ENCODE results near the gene FAAP20.

The FAAP20 gene

DNA sequence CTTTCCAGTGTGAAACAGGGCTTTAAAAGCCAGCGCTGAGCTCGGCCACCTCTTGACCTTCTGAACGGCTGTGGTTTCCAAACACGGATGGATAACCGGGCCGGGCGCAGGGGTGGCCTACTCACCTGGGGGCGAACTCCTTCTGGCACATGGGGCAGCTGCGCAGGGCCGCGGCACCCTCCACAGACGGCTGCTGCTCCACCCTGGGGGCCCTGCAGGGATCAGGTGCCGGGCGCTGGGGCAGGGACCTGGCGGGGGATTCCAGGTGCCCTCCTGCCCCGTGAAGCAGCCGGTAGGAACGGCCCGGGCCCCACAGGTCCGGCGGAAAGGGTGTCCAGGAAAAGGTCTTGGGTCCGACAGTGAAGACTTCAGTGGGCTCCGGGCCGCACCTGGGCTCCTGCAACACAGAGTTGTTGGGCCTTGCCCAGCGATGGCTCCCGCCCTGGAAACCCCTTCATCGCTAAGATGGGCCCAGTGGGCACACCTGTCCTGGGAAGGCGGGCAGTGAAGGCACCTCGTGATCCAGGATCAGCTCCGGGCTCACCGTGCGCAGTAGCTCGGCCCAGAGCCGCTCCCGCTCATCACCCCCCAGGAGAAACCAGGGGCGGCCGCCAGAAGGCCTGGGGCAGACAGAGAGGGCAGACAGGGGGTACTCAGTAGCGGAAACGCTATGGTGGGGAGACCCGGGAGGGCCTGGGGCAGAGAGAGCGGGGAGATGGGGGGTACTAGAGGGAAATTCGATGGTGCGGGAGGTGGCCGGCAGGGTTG is 874 bp downstream of the FAAP20 start:
- DNase-seq = no peak

DNA sequence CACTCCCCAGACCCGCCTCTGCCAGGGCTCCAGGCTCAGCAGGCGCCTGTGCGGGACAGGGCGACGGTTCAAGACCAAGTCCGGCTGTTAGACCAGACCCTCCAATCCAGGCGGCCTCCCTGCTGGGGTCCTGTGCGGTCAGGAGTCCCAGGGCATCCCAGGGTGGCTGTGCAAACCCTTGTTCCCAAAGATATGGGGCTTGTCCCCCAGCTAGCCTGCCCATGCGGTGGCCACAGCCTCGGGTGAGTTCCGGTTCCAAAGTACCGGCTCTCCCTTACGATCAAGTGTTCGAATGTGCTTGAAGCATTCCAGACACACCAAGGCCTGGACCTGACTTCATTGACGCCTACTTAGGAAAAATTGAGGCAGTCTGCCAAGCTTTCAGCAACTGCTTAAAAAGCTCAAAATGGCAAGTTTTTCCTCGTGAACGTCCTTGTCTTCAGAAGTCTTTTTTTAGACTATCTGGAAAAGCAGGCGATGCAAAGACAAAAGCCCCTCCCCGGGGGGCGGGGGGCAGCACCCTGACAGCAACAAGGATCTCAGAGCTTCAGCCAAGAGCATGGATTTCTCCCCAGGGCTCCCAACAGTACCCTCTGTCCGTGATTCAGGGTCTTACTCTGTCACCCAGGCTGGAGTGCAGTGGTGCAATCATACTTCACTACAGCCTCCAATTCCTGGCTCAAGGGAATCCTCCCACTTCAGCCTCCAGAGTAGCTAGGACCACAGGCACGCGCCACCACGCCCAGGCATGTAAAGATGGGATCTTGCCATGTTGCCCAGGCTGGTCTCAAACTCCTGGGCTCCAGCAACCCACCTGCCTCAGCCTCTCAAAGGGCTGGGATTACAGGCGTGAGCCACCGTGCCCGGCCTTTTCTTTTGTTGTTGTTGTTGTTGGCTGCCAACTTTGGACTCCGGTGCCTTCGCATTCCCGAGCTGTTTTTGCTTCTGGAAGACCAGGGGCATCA is 2.3 kb downstream of the FAAP20 start:
- DNase-seq = no peak

DNA sequence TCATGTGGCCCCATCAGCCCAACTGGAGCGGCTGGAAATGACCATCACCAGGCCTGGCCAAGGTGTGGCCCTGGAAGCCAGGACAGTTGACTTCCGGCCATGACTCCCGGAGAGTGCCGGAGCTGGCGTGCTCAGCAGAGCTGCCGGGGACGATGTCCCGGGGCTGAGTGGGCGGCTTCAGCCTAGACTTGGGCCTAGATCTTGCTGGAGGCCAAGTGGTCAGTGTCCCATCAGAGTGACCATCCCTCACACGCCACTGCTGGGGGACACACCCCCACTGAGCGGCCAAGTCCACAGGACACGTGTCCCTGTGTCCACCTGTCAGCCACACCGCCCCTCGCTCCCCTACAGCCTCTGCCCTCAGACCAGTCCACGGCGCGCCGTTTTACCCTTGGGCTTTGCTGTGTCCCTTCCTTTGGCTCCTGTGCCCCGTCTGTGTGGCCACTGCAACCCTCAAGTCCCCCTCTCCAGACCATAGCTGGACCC is 4.0 kb downstream of the FAAP20 start:
- DNase-seq = peak; percentile 37

DNA sequence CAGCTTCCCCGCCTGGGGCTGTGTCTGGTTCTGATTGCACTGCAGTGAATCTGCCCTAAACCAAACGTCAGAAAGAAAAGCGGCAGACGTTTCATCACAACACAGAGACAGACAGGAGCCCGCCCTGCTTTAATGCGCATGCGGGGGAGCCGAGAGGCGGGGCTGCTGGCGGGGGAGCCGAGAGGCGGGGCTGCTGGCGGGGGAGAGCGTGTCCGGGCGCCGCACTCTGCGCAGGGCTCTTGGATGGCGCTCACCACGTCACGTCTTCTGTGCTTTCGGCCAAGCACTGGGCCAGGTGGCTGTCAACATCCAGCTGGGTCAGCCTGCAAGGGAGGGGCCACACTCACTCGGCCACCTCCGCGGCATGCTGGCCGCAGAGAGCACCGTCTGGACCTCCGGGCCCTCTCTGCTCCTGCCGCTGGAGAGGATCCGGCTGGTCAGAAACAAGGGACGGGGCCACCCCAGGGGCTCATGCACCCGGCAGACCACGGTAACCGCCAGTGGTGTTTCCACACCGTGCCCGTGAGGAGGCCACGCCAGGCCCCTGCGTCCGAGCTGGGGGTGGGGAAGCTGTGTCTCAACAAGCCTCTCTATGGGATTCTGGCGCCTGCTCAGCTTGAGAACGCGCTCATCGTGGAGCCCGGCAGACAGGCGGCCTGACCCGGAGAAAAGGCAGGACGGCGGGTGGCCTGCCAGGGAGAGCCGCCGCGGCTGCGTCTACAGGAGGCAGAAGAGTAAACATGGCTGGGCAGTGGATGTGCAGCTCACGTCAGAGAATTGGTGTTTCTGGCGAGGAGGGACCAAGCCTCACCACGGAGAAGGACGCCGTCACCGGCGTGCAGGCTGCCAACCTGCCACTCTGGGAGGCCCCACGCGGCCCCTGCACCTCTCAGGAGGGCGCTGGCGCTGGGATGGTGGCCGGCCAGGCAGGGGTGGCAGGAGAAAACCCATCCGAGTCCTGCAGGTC is 4.8 kb downstream of the FAAP20 start:
- DNase-seq = peak; percentile 97

DNA sequence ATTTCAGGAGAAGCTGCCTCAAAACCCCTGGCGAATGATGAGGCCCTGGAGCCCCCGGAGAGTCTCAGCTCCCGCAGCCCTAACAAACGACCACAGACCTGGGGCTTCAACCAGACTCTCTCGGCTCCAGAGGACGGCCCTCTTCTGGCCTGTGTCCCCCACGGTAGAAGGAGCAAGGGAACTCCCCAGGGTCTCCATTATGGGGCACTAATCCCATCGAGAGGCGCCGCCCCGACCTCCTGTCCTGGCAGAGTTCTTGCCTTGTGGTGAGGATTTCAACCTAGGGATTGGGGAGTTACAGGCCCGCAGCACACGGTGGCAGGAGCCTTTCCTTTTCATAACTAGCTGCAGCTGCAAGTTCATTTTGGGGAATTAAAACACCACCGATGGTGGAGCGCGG is 6.2 kb downstream of the FAAP20 start:
- DNase-seq = no peak

DNA sequence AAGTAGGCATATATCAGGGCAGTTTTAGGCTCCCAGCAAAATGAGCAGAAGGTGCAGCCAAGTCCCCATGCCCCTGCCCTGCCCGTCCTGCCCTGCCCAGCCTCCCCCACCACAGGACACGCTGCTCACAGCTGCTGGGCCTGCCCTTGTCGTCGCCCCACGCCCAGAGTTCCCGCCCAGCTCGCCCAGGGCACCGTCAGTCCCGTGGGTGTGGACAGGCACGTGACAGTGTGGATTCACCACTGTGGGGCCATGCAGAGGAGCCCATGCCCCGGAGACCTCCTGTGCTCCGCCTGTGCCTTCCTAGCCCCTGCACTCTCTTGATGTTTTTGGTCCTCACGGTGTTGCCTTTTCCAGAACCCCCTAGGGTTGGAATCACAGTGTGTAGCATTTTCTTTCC is 7.0 kb downstream of the FAAP20 start:
- no peak for DNase-seq

DNA sequence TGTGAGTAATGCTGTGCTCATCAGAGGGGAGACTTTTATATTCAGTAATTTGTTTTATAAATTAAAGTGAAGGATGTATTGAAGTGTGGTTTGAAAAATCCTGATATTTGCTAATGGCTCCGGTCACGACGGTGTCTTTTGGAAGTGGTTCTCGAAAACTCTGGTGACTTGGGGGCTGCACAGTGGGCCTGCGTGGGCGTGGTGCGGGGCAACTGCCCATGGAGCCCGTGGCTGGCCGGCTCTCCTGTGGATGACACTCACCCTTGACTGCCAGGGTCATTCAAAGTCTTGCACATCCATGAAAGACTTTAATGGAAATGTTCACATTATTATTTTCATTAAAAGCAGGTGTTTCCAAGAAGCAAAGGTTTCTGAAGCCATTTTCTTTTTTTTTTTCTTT is 7.7 kb downstream of the FAAP20 start:
- DNase-seq = no peak

DNA sequence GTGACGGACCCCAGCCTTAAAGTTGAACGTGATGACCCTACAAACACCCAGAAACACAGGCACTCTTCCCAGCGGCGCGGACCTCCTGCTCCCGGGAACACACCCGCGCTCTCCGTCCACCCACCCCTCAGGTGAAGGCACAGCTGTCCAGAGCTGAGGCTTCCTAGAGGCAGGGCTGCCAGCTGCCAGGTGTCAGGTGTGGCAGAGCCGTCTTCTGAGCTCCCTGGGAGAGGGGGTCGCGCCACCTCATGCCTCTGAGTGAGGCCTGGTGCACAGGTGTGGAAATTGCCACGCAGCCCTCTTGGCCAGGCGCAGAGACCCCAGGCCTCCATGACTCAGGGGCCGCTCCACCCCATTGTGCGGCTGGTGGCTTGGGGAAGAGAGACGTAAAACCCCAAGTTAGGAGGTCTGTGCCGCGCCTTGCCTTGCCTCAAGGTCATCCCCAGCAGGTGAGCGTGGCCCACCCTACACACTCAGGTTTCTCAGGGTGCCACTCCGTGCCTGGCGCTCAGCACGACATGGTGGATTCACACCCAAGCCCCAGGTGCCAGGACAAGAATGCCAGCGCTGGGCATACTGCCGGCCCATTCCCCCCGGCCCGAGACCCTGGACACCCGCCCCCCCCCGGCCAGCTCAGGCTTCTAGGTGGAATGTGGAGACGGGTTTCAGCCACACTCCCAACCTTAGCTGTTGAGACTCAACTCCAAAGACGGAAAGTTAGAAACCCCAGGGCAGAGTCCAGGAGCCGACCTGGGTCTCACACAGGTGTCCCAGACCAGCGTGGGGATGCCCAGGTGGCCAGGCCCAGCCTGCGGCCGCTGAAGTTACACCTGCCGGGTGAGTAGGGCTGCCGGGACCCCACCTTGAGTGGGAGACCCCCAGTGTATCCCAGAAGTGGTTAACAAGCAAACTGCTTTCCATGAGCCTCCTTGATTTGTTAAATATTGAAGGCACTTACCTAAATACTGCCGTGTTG is 8.4 kb downstream of the FAAP20 start:
- no peak for DNase-seq

DNA sequence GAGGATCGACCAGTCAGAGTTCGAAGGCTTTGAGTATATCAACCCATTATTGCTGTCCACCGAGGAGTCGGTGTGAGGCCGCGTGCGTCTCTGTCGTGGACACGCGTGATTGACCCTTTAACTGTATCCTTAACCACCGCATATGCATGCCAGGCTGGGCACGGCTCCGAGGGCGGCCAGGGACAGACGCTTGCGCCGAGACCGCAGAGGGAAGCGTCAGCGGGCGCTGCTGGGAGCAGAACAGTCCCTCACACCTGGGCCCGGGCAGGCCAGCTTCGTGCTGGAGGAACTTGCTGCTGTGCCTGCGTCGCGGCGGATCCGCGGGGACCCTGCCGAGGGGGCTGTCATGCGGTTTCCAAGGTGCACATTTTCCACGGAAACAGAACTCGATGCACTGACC is 9.6 kb downstream of the FAAP20 start:
- DNase-seq = no peak

DNA sequence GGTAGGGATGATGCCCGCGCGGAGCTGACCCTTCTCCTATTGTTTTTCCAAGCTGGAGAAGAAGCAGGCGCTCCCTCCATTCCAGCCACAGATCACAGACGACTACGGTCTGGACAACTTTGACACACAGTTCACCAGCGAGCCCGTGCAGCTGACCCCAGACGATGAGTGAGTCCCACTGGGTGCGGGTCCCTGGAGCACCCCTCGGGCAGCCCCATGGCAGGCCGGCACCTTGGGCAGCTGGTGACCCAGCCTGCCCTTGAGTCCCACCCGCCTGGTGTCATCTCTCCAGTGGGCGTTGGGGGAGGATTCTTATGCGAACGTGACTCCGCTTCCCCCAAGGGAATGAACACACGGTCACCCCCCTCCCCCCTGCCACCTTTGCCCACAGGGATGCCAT is 10.0 kb downstream of the FAAP20 start:
- no peak for DNase-seq

DNA sequence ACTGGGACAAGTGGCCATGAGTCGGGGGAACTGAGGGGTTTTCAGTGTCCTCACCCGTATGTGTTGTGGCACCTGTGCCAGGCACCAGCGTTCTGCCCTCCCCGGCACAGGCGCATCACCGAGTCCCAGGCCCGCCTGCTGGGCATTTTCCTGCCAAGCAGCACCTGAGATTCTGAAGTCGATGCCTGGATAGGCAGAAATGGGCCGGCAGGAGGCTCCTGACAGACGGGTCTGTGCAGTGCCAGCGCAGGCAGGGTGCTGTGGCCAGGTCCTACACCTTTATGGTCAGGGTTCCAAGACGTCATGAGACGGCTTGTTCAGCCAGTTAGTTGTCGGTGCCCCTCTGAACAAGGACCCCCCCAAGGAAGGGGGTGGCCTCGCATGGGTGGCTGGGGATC is 10.6 kb downstream of the FAAP20 start:
- DNase-seq = no peak

DNA sequence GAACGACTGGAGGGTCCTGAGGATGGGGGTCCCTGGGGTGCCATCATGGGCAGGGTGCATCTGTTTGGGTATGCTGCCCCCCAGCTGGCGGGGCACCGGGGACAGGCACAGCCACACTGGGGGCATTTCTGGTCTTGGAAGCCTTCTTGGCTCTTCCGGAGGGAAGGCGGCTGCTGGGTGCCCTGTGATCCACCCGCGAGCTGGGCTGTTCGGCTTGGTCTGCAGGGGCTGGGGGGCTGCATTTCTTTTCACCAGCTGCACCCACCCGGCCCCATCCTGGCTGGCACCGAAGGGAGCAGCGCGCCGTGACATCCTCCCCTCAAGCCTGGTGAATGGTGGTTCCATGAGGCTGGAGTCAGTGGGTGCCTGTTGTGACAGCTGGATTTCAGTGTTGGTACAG is 12.2 kb downstream of the FAAP20 start:
- DNase-seq = no peak

DNA sequence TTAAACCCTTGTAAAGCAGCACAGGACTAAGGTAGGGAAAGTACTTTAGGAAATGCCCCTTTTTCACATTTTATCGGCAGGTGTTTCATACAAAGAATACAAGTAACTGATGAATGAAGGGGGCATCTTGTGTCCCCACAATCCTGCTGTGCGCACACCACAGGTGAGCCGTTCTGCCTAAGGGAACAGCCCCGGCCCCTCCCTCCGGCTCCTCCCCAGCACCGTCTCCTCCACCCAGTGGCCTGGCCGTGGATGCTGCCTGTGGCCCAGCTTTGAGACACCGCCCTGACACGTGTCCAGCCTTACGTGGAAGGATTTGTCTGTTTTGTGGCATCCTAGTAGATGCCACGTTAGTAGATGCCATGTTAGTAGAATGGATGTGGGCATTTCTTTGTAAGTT is 12.8 kb downstream of the FAAP20 start:
- DNase-seq = no peak

DNA sequence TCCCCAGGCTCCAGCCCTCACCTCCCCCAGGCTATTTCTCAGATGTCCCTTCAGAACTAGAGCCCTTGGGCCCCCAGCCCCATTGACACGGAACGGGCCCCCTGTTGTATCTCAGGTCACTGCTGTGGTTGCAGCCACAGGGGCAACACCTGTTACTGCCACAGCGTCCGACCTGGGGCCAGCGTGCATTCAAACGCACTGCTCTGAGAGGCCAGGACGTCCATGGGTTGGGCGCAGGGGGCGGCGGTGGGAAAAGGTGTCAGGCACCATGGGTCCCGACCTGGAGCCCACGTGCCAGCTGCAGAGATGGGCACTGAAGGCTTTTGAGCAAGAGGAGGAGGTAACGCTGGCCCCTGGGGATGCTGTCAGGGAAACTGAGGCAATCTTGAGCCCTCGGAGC is 13.3 kb downstream of the FAAP20 start:
- DNase-seq = no peak

DNA sequence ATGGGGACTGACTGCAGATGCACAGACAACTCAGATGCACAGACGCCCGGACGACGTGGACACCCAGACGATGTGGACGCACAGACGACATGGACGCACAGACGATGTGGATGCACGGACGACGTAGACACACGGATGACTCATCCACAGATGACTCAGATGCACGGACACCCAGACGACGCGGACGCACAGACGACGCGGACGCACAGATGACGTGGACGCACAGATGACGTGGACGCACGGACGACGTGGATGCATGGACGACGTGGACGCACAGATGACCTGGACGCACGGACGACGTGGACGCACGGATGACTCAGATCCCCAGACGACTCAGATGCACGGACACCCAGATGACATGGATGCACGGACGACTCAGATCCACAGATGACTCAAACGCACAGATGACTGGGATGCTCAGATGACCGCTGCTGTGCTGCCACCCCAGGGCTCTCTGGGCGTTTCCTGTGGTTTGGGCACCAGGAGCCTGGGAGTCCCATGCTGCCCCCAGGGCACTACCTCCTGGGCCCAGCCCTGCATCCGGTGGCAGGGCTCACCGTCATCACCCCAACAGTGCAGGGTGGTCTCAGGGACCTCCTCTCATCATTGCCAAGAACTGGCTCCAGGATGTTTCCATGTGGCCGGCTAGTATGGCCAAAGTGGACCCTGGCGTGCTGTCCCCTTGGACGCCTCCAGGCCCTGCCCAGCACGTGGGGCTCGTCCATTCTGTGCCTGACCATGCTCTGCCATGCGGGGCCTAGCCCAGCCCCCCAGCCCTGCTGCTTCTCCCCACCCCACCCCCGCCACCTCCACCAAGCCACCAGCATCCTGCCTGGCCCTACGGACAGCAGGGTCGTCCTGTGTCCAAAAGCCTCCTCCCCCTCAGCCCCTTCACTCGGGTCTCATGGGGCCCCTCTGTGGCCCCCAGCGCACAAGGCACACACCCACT is 14.0 kb downstream of the FAAP20 start:
- no peak for DNase-seq

DNA sequence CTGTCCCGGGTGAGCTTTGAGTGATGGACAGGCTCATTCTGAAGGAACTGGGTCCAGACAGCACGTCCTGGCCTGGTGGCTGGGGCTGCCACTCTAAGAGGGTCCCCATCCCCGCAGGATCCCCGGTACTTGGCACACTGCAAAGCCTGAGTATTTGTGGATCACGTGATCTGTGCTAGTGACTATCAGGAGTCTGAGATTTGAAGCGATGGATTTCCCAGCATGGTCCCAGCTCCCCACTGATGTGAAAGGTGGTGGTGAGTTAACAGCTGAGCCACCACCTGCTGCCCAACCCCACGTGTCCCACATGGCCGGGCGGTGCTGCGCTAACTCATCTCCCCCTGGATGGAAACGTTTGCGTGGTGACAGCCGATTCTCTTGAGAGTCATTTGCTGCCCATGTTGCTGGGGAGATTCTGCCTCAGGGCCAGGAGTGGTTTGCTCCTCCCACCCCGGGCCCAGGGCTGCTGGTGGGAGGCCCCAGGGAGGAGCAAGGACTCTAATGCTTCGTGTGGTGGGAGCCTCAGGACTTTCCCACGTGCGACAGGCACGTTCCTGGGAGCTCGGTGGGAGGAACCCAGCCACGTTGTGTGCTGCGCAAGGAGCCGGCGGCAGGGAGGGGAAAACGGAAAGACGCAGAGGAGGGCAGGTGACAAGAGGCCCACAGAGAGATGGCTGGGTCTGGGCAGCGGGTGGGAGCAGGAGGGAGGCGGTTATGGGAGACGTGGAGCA is 15.1 kb downstream of the FAAP20 start:
- DNase-seq = no peak

DNA sequence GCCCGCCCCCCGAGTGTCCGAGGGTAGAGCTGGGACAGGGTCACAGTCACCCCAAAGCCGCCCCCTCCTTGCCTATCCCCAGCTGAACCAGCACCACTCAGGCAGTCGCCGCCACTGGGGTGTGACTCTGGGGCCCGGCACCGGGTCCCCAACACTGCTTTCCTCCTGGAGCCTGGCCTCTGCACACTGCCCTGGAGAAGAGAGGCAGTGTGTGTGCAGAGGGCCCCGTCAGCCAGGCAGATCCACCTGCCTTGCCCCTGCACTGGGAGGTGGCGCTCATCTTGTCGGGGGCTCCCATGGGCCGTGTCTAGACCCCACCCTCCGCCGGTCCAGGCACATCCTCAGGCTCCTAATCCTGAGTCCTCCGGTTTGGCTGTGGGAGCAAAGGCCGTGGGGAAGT is 15.7 kb downstream of the FAAP20 start:
- DNase-seq = no peak

DNA sequence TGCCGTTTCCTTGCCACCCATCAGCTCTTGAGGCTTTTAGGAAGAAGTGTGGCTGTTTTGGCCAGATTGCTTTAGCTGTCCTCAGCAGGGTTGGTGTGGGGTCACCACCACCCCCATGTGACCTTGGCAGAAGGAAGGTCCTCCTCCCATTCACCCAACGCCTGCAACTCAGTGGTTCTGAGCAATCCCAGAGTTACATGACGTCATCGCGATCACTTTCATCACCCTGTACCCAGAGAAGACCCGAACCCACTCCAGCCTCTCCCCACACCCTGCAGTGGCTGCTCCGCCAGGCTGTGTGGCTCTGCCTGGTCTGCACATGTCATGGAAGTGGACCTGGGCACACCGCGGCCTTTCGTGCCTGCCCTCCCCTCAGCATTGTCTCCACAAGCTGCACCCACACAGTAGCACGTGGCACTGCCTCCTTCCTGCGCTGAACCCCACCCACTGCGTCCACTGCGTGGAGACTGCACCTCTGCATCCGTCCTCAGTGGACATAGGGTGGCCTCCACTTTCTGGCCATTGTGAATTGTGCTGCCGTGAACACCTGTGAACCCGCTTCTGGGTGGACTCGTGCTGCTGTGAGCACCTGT is 16.5 kb downstream of the FAAP20 start:
- no peak for DNase-seq

DNA sequence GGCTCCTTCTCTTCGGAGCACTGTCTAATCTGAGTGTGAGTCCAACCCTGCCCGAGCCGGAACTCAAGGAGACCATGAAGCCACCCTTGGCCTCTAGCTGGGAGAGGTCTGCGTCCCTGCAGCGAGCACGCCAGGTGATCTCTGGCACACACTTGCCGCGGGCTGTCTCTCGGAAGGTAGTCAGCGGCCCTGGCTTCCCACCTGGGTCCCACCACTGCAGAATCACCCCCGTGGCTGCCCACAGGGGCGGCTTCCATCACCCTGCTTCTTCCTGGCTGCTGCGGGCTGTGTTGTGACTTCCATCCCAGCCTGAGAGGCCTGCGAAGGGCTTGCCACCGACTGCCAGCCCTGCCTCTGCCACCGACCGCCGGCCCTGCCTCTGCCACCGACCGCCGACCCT is 17.0 kb downstream of the FAAP20 start:
- no peak for DNase-seq
